ENCODE data around the gene KRABD2.
"Not testable (repeated sequence)": the region's sequence is repeated elsewhere in the genome, so short reads cannot be mapped to it uniquely, and the experiment has no call there.

The KRABD2 gene

GRCh38 chr17:8380049-8380448, 3.5 kb upstream of the KRABD2 start:
- Mint-ChIP-seq H3K4me1 (peaks cover 68% of the 10 kb centered on the region), H3K9me3 (ENCODE audit: low read depth) (no peaks in the 10 kb centered on the region), H3K36me3 (ENCODE audit: low read depth) (peaks cover 75% of the 10 kb centered on the region), H3K27me3 (no peaks in the 10 kb centered on the region), H3K27ac (peak overlapping the region; percentile 99), H3K4me3 (peak overlapping the region; percentile 100)
- DNase-seq (no peak), ATAC-seq (no peak)
- POLR2A ChIA-PET, result no interaction called here
- intact Hi-C loops (cut with DNase I, micrococcal nuclease), result loop anchor here (5.0 kb wide), 6 partner anchors 133 to 1368 kb away; partner anchors contain the start of genes CTC1 (in 1 of the 2), PFAS (in 1 of the 2), POLR2A (in 1 of the 2) and RNASEK (in 1 of the 2)
- CTCF ChIA-PET, result no interaction called here

- DNase-seq; H3K27me3 Mint-ChIP-seq; ATAC-seq; POLR2A ChIA-PET; H3K9me3 Mint-ChIP-seq (ENCODE audit: low read depth): not testable (repeated sequence)
- peaks cover 60% of the 10 kb centered on the region for H3K4me1 Mint-ChIP-seq
- CTCF ChIA-PET, result interaction anchor here (0.7 to 2.1 kb wide), 2 partner anchors 240 to 588 kb away, joined by 3 to 9 read pairs; no protein-coding TSS in a partner anchor
- intact Hi-C loops (cut with DNase I, micrococcal nuclease), result loop anchor here (5.0 to 10.0 kb wide), 2 partner anchors 83 to 446 kb away; partner anchors contain the start of genes CNTROB (in 1 of the 2), SLC25A35 (in 1 of the 2) and TRAPPC1 (in 1 of the 2)
- H3K4me3 Mint-ChIP-seq, result peak overlapping the region; percentile 17
- peaks cover 75% of the 10 kb centered on the region for H3K36me3 Mint-ChIP-seq (ENCODE audit: low read depth)
- H3K27ac Mint-ChIP-seq, result peak overlapping the region; percentile 60
Observed at GRCh38 chr17:8378117-8378516, 1.6 kb upstream of the KRABD2 start.

- Mint-ChIP-seq H3K27ac (peak overlapping the region; percentile 56), H3K4me1 (peaks cover 60% of the 10 kb centered on the region), H3K36me3 (ENCODE audit: low read depth) (peaks cover 68% of the 10 kb centered on the region), H3K9me3 (ENCODE audit: low read depth) (no peaks in the 10 kb centered on the region), H3K27me3 (no peaks in the 10 kb centered on the region), H3K4me3 (peak overlapping the region; percentile 7)
- ChIA-PET POLR2A (interaction anchor here (0.8 to 1.7 kb wide), 3 partner anchors 51 to 253 kb away, joined by 3 to 6 read pairs (median 5); partner anchors contain the start of genes MYH10 and SLC25A35), CTCF (interaction anchor here (0.6 to 2.1 kb wide), 15 partner anchors 8 to 394 kb away, joined by 3 to 9 read pairs (median 4); partner anchors contain the start of gene SLC25A35)
- intact Hi-C loops (cut with DNase I, micrococcal nuclease), result loop anchor here (2.0 to 10.0 kb wide), 3 partner anchors 83 to 445 kb away; partner anchors contain the start of genes CNTROB (in 1 of the 2), SLC25A35 (in 1 of the 2) and TRAPPC1 (in 1 of the 2)
- no peak for DNase-seq
- no peak for ATAC-seq
Observed at GRCh38 chr17:8377422-8377821, 918 bp upstream of the KRABD2 start.

- POLR2A ChIA-PET, result interaction anchor here (0.6 to 1.7 kb wide), 4 partner anchors 49 to 543 kb away, joined by 3 to 6 read pairs (median 3); partner anchors contain the start of gene SLC25A35
- peaks cover 48% of the 10 kb centered on the region for H3K4me1 Mint-ChIP-seq
- H3K9me3 Mint-ChIP-seq (ENCODE audit: low read depth), result no peaks in the 10 kb centered on the region
- H3K27me3 Mint-ChIP-seq, result no peaks in the 10 kb centered on the region
- peaks cover 52% of the 10 kb centered on the region for H3K36me3 Mint-ChIP-seq (ENCODE audit: low read depth)
- peak; percentile 2 for ATAC-seq
- peak overlapping the region; percentile 87 for H3K27ac Mint-ChIP-seq
- intact Hi-C loops (cut with DNase I, micrococcal nuclease), result loop anchor here (1.0 to 10.0 kb wide), 6 partner anchors 81 to 443 kb away; partner anchors contain the start of genes CNTROB (in 1 of the 2), MYH10 (in 1 of the 2), PFAS (in 1 of the 2) and RANGRF (in 1 of the 2)
- H3K4me3 Mint-ChIP-seq, result peak overlapping the region; percentile 81
- CTCF ChIA-PET, result interaction anchor here (0.7 to 2.0 kb wide), 11 partner anchors 22 to 366 kb away, joined by 3 to 5 read pairs (median 4); no protein-coding TSS in a partner anchor
- no peak for DNase-seq
Observed at GRCh38 chr17:8375738-8376259, 705 bp downstream of the KRABD2 start.

GRCh38 chr17:8373856-8374255, 2.6 kb downstream of the KRABD2 start:
- H3K4me3 Mint-ChIP-seq; H3K27me3 Mint-ChIP-seq; H3K27ac Mint-ChIP-seq; CTCF ChIA-PET; DNase-seq; POLR2A ChIA-PET; H3K9me3 Mint-ChIP-seq (ENCODE audit: low read depth); ATAC-seq: not testable (repeated sequence)
- H3K36me3 Mint-ChIP-seq (ENCODE audit: low read depth), result peaks cover 41% of the 10 kb centered on the region
- H3K4me1 Mint-ChIP-seq, result peaks cover 32% of the 10 kb centered on the region
- intact Hi-C loops (cut with DNase I, micrococcal nuclease), result loop anchor here in 1 of 2 experiments (10.0 kb wide), 1 partner anchor 79 kb away; the partner anchor contains the start of gene SLC25A35

GRCh38 chr17:8372422-8372821, 4.1 kb downstream of the KRABD2 start:
- Mint-ChIP-seq H3K27ac (no peak overlapping the region), H3K4me3 (no peak overlapping the region), H3K9me3 (ENCODE audit: low read depth) (no peaks in the 10 kb centered on the region), H3K27me3 (no peaks in the 10 kb centered on the region), H3K36me3 (ENCODE audit: low read depth) (peaks cover 28% of the 10 kb centered on the region), H3K4me1 (peaks cover 20% of the 10 kb centered on the region)
- no peak for DNase-seq
- no peak for ATAC-seq
- ChIA-PET POLR2A (no interaction called here), CTCF (interaction anchor here (1.0 kb wide), 1 partner anchor 312 kb away, joined by 3 read pairs; no protein-coding TSS in a partner anchor)
- intact Hi-C loops (cut with DNase I, micrococcal nuclease), result loop anchor here in 1 of 2 experiments (10.0 kb wide), 1 partner anchor 78 kb away; the partner anchor contains the start of gene SLC25A35

GRCh38 chr17:8371786-8372185, 4.7 kb downstream of the KRABD2 start:
- DNase-seq (no peak), ATAC-seq (no peak)
- Mint-ChIP-seq H3K4me1 (peaks cover 16% of the 10 kb centered on the region), H3K36me3 (ENCODE audit: low read depth) (peaks cover 23% of the 10 kb centered on the region), H3K9me3 (ENCODE audit: low read depth) (no peaks in the 10 kb centered on the region), H3K4me3 (no peak overlapping the region), H3K27ac (no peak overlapping the region), H3K27me3 (no peaks in the 10 kb centered on the region)
- intact Hi-C loops (cut with DNase I, micrococcal nuclease), result loop anchor here in 1 of 2 experiments (10.0 kb wide), 1 partner anchor 77 kb away; the partner anchor contains the start of gene SLC25A35
- ChIA-PET CTCF (interaction anchor here (0.7 to 1.0 kb wide), 2 partner anchors 254 to 311 kb away, joined by 3 read pairs; no protein-coding TSS in a partner anchor), POLR2A (no interaction called here)

- Mint-ChIP-seq H3K9me3 (ENCODE audit: low read depth) (no peaks in the 10 kb centered on the region), H3K27ac (no peak overlapping the region), H3K36me3 (ENCODE audit: low read depth) (peaks cover 9% of the 10 kb centered on the region), H3K4me1 (peaks cover 4% of the 10 kb centered on the region), H3K4me3 (no peak overlapping the region), H3K27me3 (no peaks in the 10 kb centered on the region)
- DNase-seq (no peak), ATAC-seq (no peak)
- ChIA-PET CTCF (interaction anchor here (1.1 kb wide), 1 partner anchor 628 kb away, joined by 3 read pairs; no protein-coding TSS in a partner anchor), POLR2A (interaction anchor here (0.5 to 0.6 kb wide), 2 partner anchors 12 to 102 kb away, joined by 3 to 15 read pairs; no protein-coding TSS in a partner anchor)
- intact Hi-C loops (cut with DNase I, micrococcal nuclease), result loop anchor here in 1 of 2 experiments (10.0 kb wide), 1 partner anchor 75 kb away; the partner anchor contains the start of gene SLC25A35
Observed at GRCh38 chr17:8369944-8370343, 6.6 kb downstream of the KRABD2 start.

- no peak for ATAC-seq
- Mint-ChIP-seq H3K27ac (no peak overlapping the region), H3K4me1 (peaks cover 2% of the 10 kb centered on the region), H3K4me3 (no peak overlapping the region), H3K27me3 (no peaks in the 10 kb centered on the region), H3K9me3 (ENCODE audit: low read depth) (no peaks in the 10 kb centered on the region), H3K36me3 (ENCODE audit: low read depth) (peaks cover 9% of the 10 kb centered on the region)
- intact Hi-C loops (cut with DNase I, micrococcal nuclease), result no loop called here
- DNase-seq, result no peak
- CTCF ChIA-PET, result no interaction called here
- POLR2A ChIA-PET, result no interaction called here
Observed at GRCh38 chr17:8368193-8368592, 8.3 kb downstream of the KRABD2 start.

GRCh38 chr17:8366231-8366630, 10.3 kb downstream of the KRABD2 start:
- H3K4me1 Mint-ChIP-seq, result peaks cover 2% of the 10 kb centered on the region
- no peak overlapping the region for H3K27ac Mint-ChIP-seq
- H3K9me3 Mint-ChIP-seq (ENCODE audit: low read depth), result no peaks in the 10 kb centered on the region
- ATAC-seq (no peak), DNase-seq (no peak)
- H3K27me3 Mint-ChIP-seq, result no peaks in the 10 kb centered on the region
- POLR2A ChIA-PET, result no interaction called here
- CTCF ChIA-PET, result no interaction called here
- peaks cover 9% of the 10 kb centered on the region for H3K36me3 Mint-ChIP-seq (ENCODE audit: low read depth)
- no peak overlapping the region for H3K4me3 Mint-ChIP-seq
- intact Hi-C loops (cut with DNase I, micrococcal nuclease), result no loop called here

GRCh38 chr17:8365143-8365542, 11.4 kb downstream of the KRABD2 start:
- no peak overlapping the region for H3K4me3 Mint-ChIP-seq
- H3K27ac Mint-ChIP-seq, result no peak overlapping the region
- no peak for ATAC-seq
- intact Hi-C loops (cut with DNase I, micrococcal nuclease), result no loop called here
- CTCF ChIA-PET, result no interaction called here
- DNase-seq, result no peak
- POLR2A ChIA-PET, result no interaction called here
- no peaks in the 10 kb centered on the region for H3K27me3 Mint-ChIP-seq
- H3K36me3 Mint-ChIP-seq (ENCODE audit: low read depth), result peaks cover 8% of the 10 kb centered on the region
- H3K9me3 Mint-ChIP-seq (ENCODE audit: low read depth), result no peaks in the 10 kb centered on the region
- H3K4me1 Mint-ChIP-seq, result peaks cover 4% of the 10 kb centered on the region
